HG02840 (cell line): ENCODE results near the gene TPSD1.
"Not testable (repeated sequence)": the region's sequence is repeated elsewhere in the genome, so short reads cannot be mapped to it uniquely, and the experiment has no call there.

ENCODE experiments used
- ATAC-seq: cut with Tn5 transposase; IDR thresholded peaks from one replicate; pipeline ENCODE4 v1.9.1; 2021; ENCODE audit warnings: mild to moderate bottlenecking, moderate library complexity, moderate number of reproducible peaks; ENCODE audit not compliant: unreplicated experiment, low FRiP score

TPSD1 gene

GRCh38 chr16:1255276-1256122 is at the start of gene TPSD1:
Gene TPSD1, plus strand, starts transcription at chr16:1256069. Its CDS starts 212 bp downstream, at chr16:1256281.
- ATAC-seq = not testable (repeated sequence)

GRCh38 chr16:1206326-1206725 is 49.5 kb upstream of the TPSD1 start:
- ATAC-seq = no peak

DNA sequence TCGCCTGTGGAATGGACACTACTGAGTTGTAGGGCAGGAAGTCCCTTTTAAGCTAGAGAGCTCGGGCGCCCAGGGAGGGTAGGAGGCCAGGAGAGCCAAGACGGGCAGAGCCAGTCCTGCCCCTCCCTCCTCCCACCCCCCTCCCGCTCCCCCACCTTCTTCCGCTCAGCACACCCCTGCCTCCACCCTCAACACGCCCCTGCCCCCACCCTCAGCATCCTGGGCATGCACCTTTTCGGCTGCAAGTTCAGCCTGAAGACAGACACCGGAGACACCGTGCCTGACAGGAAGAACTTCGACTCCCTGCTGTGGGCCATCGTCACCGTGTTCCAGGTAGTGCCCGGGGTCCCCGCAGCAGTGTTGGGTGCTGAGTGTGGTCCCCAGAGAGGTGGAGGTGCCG is 49.1 kb upstream of the TPSD1 start:
- ATAC-seq = no peak

DNA sequence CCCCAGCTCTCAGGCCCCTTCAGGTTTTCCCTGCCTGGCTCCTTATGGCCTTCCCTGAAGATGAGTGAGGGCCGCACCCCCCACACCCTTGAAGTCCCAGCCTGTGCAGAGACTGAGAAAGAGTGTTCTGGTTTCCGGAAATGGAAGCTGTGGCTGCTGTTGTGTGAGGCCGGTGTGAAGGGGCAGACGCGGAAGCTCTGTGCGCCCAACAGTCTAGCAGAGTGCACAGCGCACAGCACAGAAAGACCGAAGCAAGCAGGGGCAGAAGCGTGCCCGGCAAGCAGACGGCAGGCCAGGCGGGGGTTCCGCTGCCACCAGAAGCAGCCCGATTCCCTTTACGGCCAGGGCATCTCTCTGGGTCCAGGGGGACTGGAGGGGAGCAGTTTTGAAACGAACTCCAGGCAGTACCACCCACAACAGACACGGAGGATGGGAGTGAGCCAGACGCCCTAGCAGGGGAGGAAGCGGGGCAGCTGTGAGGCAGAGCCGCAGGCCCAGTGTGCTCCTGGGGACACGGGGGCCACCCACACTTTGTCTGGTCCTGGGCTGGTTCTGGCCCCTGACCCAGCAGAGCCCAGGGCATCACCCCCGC is 47.5 kb upstream of the TPSD1 start:
- no peak for ATAC-seq

DNA sequence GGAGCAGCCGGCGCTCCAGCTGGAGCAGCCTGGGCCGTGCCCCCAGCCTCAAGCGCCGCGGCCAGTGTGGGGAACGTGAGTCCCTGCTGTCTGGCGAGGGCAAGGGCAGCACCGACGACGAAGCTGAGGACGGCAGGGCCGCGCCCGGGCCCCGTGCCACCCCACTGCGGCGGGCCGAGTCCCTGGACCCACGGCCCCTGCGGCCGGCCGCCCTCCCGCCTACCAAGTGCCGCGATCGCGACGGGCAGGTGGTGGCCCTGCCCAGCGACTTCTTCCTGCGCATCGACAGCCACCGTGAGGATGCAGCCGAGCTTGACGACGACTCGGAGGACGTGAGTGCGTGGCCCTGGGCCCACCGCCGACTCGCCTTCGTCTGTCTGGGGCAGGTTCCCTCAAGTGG is 46.8 kb upstream of the TPSD1 start:
- no peak for ATAC-seq

DNA sequence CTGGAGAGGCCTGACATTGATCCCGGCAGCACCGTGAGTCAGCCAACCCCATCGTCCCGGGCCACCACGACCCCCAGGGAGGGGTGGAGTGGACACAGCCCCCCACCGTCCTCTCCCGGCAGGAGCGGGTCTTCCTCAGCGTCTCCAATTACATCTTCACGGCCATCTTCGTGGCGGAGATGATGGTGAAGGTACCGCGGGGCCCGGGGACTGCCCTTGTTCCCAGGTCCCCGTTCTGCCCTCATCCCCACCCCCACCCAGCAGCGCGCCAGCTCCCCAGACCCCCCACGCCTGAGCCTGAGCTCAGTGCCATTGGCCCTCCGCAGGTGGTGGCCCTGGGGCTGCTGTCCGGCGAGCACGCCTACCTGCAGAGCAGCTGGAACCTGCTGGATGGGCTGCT is 45.4 kb upstream of the TPSD1 start:
- no peak for ATAC-seq

GRCh38 chr16:1211451-1212268 is 44.2 kb upstream of the TPSD1 start:
- ATAC-seq = no peak

- no peak for ATAC-seq
Measured at GRCh38 chr16:1212616-1213194, 43.2 kb upstream of the TPSD1 start.

- ATAC-seq = no peak
Measured at GRCh38 chr16:1213231-1213630, 42.6 kb upstream of the TPSD1 start.

GRCh38 chr16:1213796-1214372 is 42.0 kb upstream of the TPSD1 start:
- no peak for ATAC-seq

DNA sequence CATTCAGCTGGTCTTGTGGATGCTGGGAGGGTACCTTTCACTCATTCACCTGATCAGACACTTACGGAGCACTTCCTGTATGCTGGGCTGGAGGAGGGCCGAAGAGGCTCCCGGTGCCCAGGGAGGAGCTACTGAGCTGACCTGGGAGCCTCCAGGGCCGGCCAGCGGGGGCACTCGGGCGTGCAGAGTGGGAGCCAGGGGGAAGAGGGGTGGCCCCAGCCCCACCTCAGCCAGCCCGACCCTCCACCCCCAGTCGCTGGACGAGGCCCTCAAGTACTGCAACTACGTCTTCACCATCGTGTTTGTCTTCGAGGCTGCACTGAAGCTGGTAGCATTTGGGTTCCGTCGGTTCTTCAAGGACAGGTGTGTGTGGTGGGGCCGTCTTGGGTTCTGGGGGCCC is 41.1 kb upstream of the TPSD1 start:
- ATAC-seq = no peak

DNA sequence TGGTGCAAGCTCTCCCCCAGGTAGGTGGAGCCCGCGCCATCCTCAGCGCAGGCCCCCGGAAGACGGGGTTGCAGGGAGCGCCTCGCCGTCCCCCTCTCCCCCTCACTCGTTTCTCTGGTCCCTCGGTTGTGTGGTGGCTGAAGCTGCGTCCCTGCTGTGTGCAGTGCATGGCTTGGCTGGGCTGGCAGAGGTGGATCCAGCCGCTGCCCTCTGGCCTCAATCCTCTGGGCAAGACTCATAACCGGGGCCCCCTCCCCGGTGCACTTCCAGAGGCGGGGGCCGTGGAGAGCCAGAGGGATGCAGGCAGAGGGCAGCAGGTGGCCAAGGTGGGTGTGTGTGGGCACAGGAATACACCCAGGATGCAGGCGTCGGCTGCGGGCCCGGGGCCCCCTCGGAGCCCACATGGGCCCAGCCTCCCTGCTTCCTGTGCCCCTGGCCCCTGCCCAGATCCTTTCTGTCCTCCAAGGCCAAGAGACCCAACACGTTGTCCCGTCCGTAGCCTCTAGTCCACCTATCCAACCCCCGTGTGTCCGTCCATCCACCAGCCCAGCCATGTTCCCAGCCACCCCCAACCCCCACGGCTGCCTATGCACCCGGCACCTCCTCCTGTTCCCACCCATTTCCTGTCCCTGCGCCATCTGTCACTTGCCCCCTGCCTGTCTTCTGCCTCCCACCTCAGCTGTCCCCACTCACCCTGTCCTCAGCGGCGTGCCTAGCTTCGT is 40.1 kb upstream of the TPSD1 start:
- ATAC-seq = no peak

DNA sequence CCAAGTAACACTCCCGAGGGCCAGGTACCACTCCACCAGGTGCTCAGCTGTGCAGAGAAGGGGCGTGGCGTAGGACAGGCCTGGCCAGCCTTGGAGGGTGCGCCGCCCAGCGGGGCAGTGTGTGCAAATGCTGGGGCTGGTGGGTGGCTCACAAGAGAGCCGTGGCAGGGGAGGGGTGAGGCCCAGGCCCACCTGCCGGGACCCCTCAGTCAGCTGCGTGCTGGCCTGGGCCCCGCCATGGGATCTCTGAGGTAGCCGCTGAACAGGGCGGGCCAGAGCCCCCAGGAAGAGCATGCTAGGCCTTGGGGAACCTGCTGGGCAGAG is 39.6 kb upstream of the TPSD1 start:
- ATAC-seq = no peak

DNA sequence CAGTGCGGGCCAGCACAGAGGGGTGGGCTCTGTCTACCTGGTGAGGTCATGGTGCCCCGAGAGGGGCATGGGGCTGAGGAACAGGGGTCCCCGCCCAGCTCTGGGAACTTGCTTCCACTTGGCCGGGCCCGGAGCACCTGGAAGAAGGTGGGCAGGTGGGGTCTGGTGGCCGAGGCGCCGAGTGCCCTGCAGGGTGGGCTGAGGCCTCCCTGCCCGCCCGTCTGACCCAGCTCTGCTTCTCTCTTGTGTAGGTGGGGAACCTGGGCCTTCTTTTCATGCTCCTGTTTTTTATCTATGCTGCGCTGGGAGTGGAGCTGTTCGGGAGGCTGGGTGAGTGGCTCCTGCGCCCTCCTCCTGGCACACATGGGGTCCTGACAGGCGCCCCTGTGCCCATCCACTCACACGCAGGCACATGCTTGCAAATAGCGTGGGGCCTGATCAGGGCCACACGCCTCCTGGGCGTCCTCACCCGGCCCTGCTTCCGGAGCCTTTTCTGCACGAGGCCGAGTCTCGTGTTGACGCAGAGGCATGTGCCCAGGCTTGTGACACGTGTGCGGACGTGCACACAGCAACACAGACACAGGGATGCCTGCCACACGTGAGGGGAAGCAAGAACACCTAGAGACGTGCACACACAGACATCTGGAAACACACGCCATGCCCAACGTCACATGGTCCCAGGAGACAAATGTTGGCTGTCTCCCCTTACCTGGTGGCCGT is 39.0 kb upstream of the TPSD1 start:
- ATAC-seq = no peak

DNA sequence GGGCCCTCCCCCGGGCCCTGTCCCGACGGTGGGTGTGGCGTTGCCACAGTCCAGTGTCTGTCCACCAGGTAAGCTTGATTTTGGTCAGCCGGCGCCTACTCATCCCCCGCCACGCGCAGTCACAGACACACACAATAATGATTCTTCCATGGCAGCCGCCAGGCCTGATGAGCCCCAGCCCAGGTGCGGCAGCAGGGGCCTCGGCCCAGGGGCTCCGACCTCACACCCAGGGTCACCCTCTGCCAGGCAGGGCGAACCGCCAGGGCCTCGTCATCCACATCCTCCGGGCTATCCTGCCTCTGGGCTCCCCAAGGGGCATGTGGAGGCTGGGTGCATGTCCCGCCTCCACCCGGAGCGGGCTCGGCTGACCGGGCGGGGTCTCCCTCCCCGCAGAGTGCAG is 38.3 kb upstream of the TPSD1 start:
- no peak for ATAC-seq

GRCh38 chr16:1218061-1218929 is 37.6 kb upstream of the TPSD1 start:
- ATAC-seq = no peak

DNA sequence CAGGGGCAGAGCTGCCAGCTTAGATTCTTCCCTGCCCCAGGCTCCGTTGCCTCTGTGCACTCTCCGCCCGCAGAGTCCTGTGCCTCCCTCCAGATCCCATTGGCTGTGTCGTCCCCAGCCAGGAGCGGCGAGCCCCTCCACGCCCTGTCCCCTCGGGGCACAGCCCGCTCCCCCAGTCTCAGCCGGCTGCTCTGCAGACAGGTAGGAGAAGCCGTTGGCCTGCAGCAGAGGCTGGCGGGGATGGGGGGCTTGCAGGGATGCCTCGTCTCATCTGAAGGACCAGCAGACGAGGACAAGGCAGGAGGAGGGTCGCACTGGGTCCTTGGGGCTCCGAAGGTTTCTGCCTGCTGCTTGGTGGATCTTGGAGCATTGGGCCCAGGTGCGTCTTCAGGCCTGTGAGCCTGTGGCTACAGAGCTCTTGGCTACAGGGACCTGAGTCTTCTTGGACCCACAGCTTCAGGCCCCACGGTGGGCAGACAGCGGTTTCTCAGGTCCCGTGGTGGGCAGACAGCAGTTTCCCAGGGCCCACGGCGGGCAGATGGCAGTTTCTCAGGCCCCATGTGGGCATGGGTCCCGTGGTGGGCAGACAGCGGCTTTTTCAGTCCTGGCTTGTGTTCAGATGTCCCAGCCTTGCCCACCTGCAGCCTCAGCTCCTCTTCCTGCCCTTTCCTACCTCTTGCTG is 36.8 kb upstream of the TPSD1 start:
- ATAC-seq = no peak
